Measurements from ENCODE around the gene ERICH6.

ERICH6 gene

GRCh38 chr3:150612494-150612893 is 91.2 kb downstream of the ERICH6 start:
- no peak overlapping the region for H3K4me3 ChIP-seq (ENCODE audit: low read depth, low read length)
- no peak for TF ChIP-seq CTCF (IDR thresholded peaks at IDR 0.05; ENCODE audit: low read depth, low read length)

GRCh38 chr3:150611666-150612065 is 92.1 kb downstream of the ERICH6 start:
- TF ChIP-seq CTCF (IDR thresholded peaks at IDR 0.05; ENCODE audit: low read depth, low read length) = no peak
- H3K4me3 ChIP-seq (ENCODE audit: low read depth, low read length) = no peak overlapping the region

- no peak overlapping the region for H3K4me3 ChIP-seq (ENCODE audit: low read depth, low read length)
- TF ChIP-seq CTCF (IDR thresholded peaks at IDR 0.05; ENCODE audit: low read depth, low read length) = no peak
These were observed 92.9 kb downstream of the ERICH6 start for GRCh38 chr3:150610785-150611184.

GRCh38 chr3:150609988-150610387 is 93.7 kb downstream of the ERICH6 start:
- H3K4me3 ChIP-seq (ENCODE audit: low read depth, low read length) = no peak overlapping the region
- no peak for TF ChIP-seq CTCF (IDR thresholded peaks at IDR 0.05; ENCODE audit: low read depth, low read length)
